ENCODE data around the gene DNAH11.
"Not testable (repeated sequence)": the region's sequence is repeated elsewhere in the genome, so short reads cannot be mapped to it uniquely, and the experiment has no call there.

DNAH11 gene

GRCh38 chr7:21542891-21543527, at the start of gene DNAH11:
TSS of gene DNAH11 (plus strand) at chr7:21543039. CDS start at chr7:21543246, 207 bp downstream.
- peak; percentile 35 for DNase-seq (ENCODE audit: low read depth)

DNA sequence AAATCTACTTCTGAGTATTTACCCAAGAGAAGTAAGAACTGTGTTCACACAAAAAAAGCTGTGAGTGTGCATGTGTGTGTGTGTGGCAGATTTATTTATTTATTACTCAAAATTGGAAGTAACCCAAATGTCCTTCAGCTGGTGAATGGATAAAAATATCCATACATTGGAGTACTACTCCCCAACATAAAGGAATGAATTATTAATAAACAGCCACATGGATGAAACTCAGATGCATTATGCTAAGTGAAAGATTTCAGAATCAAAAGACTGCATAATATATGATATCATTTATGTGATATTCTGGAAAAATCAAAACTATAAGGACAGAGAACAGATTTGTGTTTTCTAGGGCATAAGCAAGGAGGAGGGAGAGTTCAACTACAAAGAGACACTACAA, 47.1 kb upstream of the DNAH11 start:
- no peak for DNase-seq (ENCODE audit: low read depth)

- peak; percentile 4 for DNase-seq (ENCODE audit: low read depth)
Observed at GRCh38 chr7:21497072-21497471, 45.8 kb upstream of the DNAH11 start.

GRCh38 chr7:21500117-21500832, 42.6 kb upstream of the DNAH11 start:
- no peak for DNase-seq (ENCODE audit: low read depth)

DNA sequence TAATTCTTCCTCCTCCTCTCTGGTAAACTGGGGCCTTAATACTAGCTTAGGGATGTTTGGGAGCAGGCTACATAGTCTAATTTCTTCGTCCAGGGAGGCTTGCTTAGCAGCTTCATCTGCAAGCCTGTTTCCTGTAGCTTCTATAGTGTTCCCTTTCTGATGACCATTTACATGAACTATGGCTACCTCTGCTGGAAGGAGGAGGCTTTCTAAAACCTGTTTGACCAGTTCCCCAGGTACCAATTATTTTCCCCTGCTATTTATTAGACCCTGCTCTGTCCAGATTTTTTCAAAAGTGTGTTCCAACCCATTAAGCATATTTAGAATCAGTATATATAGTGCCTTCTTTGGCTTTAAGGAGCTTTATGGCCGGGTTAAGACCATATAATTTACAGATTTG, 38.8 kb upstream of the DNAH11 start:
- no peak for DNase-seq (ENCODE audit: low read depth)

GRCh38 chr7:21507627-21508343, 35.1 kb upstream of the DNAH11 start:
- peak; percentile 22 for DNase-seq (ENCODE audit: low read depth)

- no peak for DNase-seq (ENCODE audit: low read depth)
Observed at GRCh38 chr7:21508538-21508937, 34.3 kb upstream of the DNAH11 start.

DNA sequence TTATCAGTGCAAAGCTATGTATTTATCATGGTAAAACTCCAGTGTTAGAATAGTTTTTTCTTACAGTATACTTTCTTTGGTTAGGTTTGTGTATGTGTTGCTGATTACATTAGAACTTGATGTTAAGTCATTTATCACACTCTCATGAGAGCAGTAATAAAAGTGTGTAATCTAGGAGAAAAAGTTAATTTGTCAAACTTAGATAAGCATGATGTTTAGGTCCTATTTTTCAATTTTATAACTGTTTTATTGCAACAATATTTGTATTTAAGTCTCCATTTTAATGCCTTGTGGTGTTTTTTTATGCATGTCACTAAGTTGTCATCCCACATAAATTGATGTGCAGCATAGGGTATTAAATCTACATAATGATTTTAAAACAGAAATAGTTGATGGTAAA, 28.8 kb upstream of the DNAH11 start:
- no peak for DNase-seq (ENCODE audit: low read depth)

DNA sequence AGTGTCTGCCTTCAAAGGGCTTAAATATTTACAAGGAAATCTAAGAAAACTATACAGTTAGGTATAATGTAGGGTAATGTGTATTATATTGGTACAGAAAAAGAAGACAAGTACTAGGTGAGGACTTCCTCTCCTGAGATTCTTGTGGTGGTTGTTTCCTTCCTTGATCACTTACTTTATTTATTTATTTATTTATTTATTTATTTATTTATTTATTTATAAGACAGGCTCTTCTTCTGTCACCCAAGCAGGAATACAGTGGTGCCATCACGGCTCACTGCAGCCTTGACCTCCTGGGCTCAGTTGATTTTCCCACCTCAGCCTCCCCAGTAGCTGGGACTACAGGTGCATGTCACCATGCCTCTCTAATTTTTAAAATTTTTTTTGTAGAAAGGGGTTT, 18.2 kb upstream of the DNAH11 start:
- DNase-seq (ENCODE audit: low read depth), result no peak

GRCh38 chr7:21526007-21526406, 16.8 kb upstream of the DNAH11 start:
- no peak for DNase-seq (ENCODE audit: low read depth)

DNA sequence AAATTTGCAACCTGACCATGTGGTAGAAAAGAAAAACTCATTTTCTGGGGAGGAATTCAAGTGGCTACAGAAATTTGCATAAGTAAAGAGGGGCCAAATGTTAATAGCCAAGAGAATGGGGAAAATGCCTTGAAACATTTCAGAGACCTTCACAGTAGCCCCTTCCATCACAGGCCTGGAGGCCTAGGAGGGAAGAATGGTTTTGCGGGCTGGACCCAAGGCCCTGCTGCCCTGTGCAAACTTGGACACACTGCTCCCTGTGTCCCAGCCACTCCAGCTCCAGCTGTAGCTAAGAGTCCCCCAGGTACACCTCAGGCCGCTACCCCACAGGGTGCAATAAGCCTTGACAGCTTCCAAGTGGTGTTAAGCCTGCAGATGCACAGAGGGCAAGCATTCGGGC, 16.4 kb upstream of the DNAH11 start:
- no peak for DNase-seq (ENCODE audit: low read depth)

DNA sequence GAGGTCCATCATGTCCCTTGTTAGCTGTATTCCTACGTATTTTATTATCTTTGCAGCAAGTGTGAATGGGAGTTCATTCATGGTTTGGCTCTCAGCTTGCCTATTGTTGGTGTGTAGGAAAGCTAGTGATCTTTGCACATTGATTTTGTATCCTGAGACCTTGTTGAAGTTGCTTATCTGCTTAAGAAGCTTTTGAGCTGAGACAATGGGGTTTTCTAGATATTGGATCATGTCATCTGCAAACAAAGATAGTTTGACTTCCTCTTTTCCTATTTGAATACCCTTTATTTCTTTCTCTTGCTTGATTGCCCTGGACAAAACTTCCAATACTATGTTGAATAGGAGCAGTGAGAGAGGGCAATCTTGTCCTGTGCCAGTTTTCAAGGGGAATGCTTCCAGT, 10.4 kb upstream of the DNAH11 start:
- DNase-seq (ENCODE audit: low read depth), result not testable (repeated sequence)

GRCh38 chr7:21533646-21534045, 9.2 kb upstream of the DNAH11 start:
- not testable (repeated sequence) for DNase-seq (ENCODE audit: low read depth)

- DNase-seq (ENCODE audit: low read depth), result not testable (repeated sequence)
Observed at GRCh38 chr7:21536445-21537118, 6.3 kb upstream of the DNAH11 start.

DNA sequence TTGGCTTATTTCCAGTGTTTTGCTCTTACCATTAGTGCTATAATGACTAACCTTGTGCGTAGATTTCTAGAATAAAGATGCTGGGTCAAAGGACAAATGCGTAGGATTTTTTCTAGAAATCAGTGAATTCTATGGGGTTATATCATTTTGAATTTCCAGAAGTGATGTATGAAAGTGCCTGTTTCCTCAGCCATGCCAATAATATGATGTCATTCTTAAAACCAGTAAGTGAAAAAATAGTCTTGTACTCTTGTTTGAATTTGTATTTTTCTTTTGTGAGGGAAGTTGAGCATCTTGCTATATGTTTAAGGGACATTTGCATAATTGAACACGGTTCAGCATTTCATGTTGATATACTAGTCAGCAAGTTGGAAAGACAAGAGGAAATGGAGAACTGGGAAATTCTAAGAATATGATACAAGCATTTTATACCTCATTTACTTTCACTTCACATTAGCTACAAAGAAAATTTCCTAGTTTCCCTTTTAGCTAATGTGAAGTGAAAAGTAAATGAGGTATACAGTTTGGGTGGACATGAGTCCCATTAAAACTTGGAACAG, 3.8 kb upstream of the DNAH11 start:
- no peak for DNase-seq (ENCODE audit: low read depth)

- peak; percentile 39 for DNase-seq (ENCODE audit: low read depth)
Observed at GRCh38 chr7:21543528-21544302, 876 bp downstream of the DNAH11 start.

DNA sequence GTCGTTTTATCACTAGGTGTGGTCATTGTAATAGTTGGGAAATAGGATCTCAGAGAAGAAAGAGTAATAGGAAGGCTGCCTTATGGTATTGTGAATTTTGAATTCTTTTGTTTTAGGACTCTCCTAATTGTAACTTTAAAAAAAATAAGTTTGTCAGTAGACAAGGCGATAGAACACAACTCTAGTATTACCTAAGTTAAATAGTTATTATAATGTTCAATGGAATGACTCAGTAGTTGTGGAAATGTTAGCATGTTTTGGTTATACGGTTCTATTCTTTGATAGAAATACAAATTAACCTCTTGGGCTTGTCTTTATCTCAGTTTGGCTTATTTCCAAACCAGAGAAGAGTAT, 1.4 kb downstream of the DNAH11 start:
- DNase-seq (ENCODE audit: low read depth), result no peak

GRCh38 chr7:21544715-21545114, 1.9 kb downstream of the DNAH11 start:
- DNase-seq (ENCODE audit: low read depth), result no peak

DNA sequence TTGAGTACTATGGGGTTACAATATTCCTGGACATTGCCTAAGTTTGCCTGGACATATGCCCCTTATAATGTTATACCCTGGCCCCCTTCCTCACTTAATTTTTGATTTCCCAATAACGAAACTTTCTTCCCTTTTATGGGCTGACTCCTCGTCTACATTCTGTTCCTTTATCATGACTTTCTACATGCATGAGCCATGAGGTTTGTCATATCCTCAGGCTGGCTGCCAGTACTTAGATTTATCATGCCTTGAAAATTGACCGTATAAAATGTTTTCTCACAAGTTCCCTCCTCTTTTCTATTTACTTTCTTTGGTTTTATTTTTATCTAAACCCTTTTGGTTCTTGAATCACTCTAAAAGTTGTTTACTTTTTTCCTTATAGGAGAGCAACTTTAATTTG, 4.7 kb downstream of the DNAH11 start:
- no peak for DNase-seq (ENCODE audit: low read depth)

DNA sequence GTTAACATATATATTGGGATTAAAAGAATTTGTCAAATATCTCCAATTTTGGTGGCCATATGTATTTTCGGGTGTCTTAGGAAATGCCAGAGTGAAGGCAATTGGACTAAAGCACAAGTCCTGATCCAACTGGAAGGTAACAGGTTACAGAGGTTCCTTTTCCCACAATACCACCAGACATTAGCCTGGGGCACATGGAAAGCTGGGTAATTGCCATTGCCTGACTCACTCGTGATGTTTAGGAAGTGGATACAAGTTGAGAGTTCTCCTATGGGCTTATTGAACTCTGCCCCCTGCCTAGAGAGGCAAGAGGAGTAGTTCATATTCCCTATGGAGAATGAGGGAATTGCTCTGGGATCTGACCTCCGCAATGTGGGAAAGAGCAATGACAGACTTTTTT, 5.7 kb downstream of the DNAH11 start:
- no peak for DNase-seq (ENCODE audit: low read depth)

DNA sequence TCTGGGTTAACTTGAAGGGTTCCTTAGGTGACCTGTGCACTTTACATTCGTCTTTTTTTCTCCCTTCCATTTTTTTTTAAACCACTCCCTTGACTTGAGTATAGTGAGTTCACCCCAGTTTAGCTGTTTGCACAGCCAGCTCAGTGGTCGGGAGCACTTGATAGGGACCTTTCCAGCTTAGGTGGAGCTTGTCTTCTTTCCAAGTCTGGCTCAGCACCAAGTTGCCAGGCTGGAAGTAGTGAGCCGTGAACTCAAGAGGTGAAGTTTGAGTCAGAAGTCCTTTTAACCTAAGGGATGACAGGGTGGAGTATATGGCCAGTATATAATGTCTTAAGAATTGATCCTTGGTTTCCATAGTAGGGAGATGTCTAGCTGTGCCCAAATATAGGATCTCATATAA, 7.2 kb downstream of the DNAH11 start:
- DNase-seq (ENCODE audit: low read depth), result no peak

All from HS-5 (cell line).